ENCODE measurements around the gene HOMER3.
"Not testable (repeated sequence)": the region's sequence is repeated elsewhere in the genome, so short reads cannot be mapped to it uniquely, and the experiment has no call there.

The HOMER3 gene

DNA sequence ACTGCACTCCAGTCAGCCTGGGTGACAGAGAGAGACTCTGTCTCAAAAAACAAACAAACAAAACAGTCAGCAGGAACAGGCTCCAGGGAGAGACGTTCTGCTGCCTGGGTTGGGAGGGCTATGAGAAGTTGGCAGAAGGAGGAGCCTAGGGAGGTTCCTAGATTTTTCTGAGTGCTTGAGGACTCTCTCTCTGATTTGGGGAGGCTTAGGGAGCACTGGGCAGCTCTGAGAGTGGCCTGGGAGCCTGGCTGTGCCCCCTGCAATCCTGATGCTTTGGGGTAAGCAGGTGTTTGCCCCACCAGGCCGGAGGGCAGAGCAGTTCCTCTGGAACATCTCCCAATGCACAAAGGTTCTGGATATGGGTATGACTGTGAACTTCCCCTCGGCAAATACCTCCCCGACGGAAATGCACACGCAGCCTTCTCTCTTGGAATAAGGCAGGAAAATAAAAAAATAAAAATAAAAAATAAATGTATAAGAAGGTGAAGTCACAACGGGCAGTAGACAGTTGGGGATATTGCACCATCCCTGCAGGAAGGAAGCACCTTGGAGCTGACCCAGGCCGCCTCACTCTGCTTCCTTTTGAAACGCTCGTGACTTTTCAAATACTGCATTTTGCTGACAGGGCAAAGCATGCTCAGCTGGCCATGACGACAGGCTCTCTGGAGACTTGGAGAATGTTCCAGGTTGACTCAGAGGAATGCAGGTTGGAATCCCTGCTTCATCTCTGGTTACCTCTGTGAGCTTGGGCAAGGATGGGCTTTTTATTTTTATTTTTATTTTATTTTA is 26.5 kb upstream of the HOMER3 start:
- no peak for DNase-seq (ENCODE audit: extremely low read depth, low read depth)
- TF ChIP-seq CTCF (IDR thresholded peaks at IDR 0.05; ENCODE audit: low read depth, low read length): no peak

DNA sequence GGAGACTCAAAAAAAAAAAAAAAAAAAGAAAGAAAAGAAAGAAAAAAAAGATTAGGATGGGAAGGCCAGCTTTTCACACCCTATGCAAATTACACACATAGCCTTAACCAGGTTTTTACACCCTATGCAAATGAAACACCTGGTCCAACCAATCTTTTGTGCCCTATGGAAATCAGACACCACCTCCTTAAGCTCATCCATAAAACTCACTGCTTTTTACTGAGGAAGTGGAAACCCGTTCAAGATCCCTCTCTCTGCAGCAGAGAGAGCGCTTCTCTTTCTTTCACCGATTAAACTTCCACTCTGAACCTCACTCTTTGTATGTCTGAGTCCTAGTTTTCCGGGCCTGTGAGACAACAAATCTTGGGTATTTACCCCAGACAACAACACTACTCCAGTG is 25.3 kb upstream of the HOMER3 start:
- DNase-seq (ENCODE audit: extremely low read depth, low read depth): no peak
- TF ChIP-seq CTCF (IDR thresholded peaks at IDR 0.05; ENCODE audit: low read depth, low read length): no peak

DNA sequence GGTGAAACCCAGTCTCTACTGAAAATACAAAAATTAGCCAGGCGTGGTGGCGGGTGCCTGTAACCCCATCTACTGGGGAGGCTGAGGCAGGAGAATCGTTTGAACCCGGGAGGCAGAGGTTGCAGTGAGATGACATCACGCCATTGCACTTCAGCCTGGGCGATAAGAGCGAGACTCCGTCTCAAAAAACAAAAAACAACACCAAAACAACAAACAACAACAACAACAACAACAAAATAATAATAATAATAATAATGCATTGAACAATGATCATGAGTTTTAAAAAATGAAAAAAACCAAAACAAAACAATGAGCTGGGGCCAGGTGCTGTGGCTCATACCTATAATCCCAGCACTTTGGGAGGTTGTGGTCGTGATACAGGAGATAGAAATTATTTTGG is 23.1 kb upstream of the HOMER3 start:
- TF ChIP-seq CTCF (IDR thresholded peaks at IDR 0.05; ENCODE audit: low read depth, low read length): no peak
- DNase-seq (ENCODE audit: extremely low read depth, low read depth): no peak

- no peak for DNase-seq (ENCODE audit: extremely low read depth, low read depth)
- TF ChIP-seq CTCF (IDR thresholded peaks at IDR 0.05; ENCODE audit: low read depth, low read length): no peak
These were observed 21.0 kb upstream of the HOMER3 start for GRCh38 chr19:18961767-18962620.

- DNase-seq (ENCODE audit: extremely low read depth, low read depth): no peak
- TF ChIP-seq CTCF (IDR thresholded peaks at IDR 0.05; ENCODE audit: low read depth, low read length): no peak
These were observed 19.4 kb upstream of the HOMER3 start for GRCh38 chr19:18960370-18960769.

DNA sequence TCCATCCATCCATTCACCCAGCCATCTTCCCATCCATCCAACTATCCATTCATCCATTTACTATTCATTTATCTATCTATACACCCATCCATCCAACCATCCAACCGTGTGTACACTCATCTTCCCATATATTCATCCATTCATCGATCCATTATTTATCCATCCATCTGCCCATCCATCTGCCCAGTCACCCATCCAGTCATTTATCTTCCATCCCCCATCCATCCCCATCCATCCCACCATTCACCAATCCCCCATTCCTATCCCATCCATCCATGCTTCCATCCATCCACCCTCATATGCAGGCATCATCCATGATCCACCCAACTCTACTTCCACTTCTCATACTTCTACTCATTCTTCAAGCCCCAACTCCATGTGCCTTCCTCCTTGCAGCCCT is 14.0 kb upstream of the HOMER3 start:
- DNase-seq (ENCODE audit: extremely low read depth, low read depth): no peak
- TF ChIP-seq CTCF (IDR thresholded peaks at IDR 0.05; ENCODE audit: low read depth, low read length): no peak

DNA sequence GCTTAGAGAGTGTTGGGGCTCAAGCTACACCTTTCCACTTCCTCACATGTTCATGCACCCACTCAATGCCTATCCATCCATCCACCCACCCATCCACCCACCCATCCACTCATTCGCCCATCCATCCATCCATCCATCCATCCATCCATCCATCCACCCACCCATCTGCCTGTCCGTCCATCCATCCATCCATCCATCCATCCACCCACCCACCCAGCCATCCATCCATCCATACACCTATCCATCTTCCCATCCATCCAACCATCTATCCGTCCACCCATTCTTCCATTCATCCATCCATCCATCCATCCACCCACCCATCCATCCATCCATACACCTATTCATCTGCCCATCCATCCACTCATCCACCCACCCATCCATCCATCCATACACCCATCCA is 13.1 kb upstream of the HOMER3 start:
- DNase-seq (ENCODE audit: extremely low read depth, low read depth): no peak
- TF ChIP-seq CTCF (IDR thresholded peaks at IDR 0.05; ENCODE audit: low read depth, low read length): no peak

DNA sequence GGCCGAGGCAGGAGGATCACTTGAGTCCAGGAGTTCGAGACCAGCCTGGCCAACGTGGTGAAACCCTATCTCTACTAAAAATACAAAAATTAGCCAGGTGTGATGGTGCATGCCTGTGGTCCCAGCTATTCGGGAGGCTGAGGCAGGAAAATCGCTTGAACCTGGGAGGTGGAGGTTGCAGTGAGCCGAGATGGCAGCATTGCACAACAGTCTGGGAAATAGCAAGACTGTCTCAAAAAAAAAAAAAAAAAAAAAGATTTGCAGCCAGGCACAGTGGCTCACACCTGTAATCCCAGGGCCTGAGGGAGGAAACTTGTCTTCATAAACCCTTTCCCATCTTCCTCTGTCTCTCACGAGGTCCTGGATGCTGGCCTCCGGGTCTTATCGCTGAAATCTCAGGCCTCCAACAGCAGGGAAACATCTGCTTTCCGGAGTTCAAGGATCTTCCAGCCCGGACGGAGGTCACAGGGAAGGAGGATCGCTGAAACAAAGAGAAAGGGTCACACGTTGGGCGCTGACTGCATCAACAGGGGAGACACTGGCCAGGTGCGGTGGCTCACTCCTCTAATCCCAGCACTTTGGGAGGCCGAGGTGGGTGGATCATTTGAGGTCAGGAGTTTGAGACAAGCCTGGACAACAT is 11.5 kb upstream of the HOMER3 start:
- DNase-seq (ENCODE audit: extremely low read depth, low read depth): not testable (repeated sequence)
